ENCODE measurements around the gene ITGB1BP1.

GRCh38 chr2:9403924-9404323, 19.4 kb downstream of the ITGB1BP1 start:
- TF ChIP-seq FOXM1 (IDR thresholded peaks at IDR 0.05; ENCODE audit: borderline replicate concordance, low read depth) (no peak), TAF1 (IDR thresholded peaks at IDR 0.05; ENCODE audit: low read depth) (no peak), MAX (IDR thresholded peaks at IDR 0.05) (no peak), USF1 (IDR thresholded peaks at IDR 0.05) (no peak), RAD21 (IDR thresholded peaks at IDR 0.05; ENCODE audit: low read depth) (no peak), CEBPB (IDR thresholded peaks at IDR 0.05) (no peak), EP300 (IDR thresholded peaks at IDR 0.05; ENCODE audit: borderline replicate concordance) (no peak), NFIC (IDR thresholded peaks at IDR 0.05) (no peak), EGR1 (IDR thresholded peaks at IDR 0.05) (no peak), REST (IDR thresholded peaks at IDR 0.05; ENCODE audit: low read depth) (no peak), ZBTB7A (IDR thresholded peaks at IDR 0.05; ENCODE audit: low read depth) (no peak), YY1 (IDR thresholded peaks at IDR 0.05; ENCODE audit: low read depth) (no peak)
